Subcutaneous abdominal adipose tissue (tissue), 5 donors: Measurements from ENCODE around the gene NMT1.
A peak's percentile ranks its signal among the peaks of the same experiment; 100 is the strongest.

Source experiments
- H3K27ac ChIP-seq: one replicate; pipeline ENCODE4 v1.7.0; 2013; ENCODE audit warnings: low read depth, mild to moderate bottlenecking, inconsistent platforms, low read length, moderate library complexity
- H3K27me3 ChIP-seq, 5 donors: one replicate each; pipeline ENCODE4 v1.7.0; 2013; ENCODE audit warnings: low read length in 5 of 5, inconsistent platforms in 1 of 5; ENCODE audit not compliant: control insufficient read depth in 5 of 5, insufficient read depth in 4 of 5
- H3K36me3 ChIP-seq, 5 donors: one replicate each; pipeline ENCODE4 v1.7.0; 2013; ENCODE audit warnings: low read length in 5 of 5; ENCODE audit not compliant: control insufficient read depth in 5 of 5, insufficient read depth in 5 of 5
- H3K4me1 ChIP-seq, 5 donors: one replicate each; pipeline ENCODE4 v1.7.0; 2013; ENCODE audit warnings: low read length in 5 of 5, mild to moderate bottlenecking in 3 of 5, moderate library complexity in 1 of 5; ENCODE audit not compliant: control insufficient read depth in 5 of 5, insufficient read depth in 5 of 5
- H3K4me3 ChIP-seq, 5 donors: one replicate each; pipeline ENCODE4 v1.7.0; 2013; ENCODE audit warnings: low read length in 5 of 5, low read depth in 1 of 5
- H3K9ac ChIP-seq, 5 donors: one replicate each; pipeline ENCODE4 v1.7.0; 2013; ENCODE audit warnings: low read length in 5 of 5, mild to moderate bottlenecking in 4 of 5, moderate library complexity in 3 of 5
- H3K9me3 ChIP-seq, 5 donors: one replicate each; pipeline ENCODE4 v1.7.0; 2013; ENCODE audit warnings: low read length in 5 of 5; ENCODE audit not compliant: control insufficient read depth in 5 of 5
- donor health status: healthy.
- donor health status: healthy.
- donor health status: healthy.
- donor health status: healthy.
- donor health status: healthy.

The NMT1 gene

DNA sequence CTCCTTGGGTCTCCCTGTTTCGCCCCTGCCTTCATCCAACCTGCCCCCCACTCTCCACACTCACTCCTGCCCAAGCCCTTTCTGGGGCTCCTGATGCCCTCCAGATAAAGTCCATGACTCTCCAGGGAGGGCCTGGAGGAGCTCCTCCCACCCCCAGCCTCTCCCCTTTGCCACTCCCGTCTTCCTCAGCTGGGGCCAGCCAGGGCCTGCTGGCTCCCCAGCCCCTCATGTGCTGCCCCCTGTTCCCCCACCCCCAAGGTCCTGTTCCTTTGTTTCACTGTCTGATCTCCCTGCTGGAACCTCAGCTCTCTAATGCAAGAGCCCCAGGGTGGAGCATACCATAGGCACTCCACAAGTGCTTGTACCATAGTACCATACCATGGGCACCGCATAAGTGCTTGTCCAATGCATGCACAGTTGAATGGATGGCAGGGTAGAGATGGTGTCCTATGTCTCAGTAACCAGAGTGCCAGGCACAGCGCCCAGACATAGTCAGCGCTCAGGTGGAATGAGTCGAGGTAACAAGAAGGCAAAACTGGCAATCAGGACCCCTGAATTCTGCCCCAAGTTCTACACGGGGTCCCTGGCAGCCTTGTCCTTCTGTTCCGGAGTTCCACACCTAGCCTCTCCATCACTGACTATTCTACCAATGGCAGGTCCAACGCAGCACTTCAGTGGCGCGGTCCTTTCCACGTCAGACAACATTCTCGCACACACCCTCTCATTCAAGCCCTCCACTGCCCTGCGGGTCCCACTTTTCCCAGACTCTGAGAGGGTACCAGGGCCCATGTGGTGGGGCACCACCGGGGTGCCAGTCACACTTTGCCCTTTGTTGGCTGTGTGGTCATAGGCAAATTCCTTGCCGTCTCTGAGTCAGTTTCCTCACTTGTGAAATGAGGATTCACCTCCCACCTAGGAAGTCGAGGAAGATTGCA, 69.8 kb downstream of the NMT1 start:
- peaks cover 13 to 65% (median 63%) of the 10 kb centered on the region in 5 donors for H3K4me1 ChIP-seq
- H3K27ac ChIP-seq: peak overlapping the region; percentile 77
- H3K36me3 ChIP-seq: no peaks in the 10 kb centered on the region
- no peaks in the 10 kb centered on the region for H3K27me3 ChIP-seq
- H3K4me3 ChIP-seq: peak overlapping the region; percentile 35 to 90 (median 78)
- H3K9me3 ChIP-seq: no peaks in the 10 kb centered on the region
- H3K9ac ChIP-seq: peak overlapping the region in 3 of 5 donors; percentile 73 to 83 (median 78)

DNA sequence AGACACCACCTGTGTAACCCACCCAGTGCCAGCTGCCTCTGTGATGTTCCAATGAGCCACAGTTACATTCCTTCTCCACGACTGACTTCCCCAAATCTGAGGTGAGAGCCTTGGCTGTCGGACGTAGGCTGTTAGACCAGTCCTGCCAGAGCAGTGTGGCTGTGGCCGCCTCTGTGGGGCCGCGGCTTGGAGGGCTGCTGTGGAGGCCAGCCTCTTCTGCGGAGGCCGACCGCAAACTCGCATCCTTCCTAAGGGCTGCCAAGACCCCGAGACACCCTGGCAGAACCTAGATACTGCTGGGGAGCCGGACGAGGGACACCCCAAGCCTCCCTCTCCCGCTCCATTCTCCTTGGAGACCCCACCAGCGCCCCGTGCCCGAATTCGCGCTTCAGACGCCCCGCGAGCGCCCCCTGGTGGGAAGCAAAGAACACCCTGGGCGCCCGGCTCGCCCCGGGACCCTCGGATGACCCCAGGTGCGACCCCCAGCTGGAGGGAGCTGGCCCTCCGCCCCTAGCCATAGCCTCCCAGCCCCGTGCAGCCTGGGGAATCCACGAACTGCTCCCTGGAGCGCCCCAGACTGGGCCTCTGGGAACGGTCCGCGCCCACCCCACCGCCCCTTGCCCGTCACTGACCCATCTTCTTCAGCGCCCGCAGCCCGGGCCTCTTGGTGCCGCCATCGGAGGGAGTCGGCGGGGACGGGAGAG, 70.7 kb downstream of the NMT1 start:
- H3K27ac ChIP-seq: peak overlapping the region; percentile 62

DNA sequence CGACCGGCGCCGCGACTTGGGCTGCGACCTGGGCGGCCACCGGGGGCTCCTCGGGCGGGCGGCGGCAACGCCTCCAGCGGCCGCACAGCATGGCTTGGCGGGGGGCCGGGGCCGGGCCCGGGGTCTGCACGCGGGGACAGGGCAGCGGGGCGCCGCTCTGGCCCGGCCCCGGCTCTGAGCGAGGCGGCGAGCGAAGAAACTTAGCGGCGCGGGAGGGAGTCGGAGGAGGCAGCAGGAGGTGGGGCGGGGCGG, 71.1 kb downstream of the NMT1 start, which contains the start of gene PLCD3:
Gene PLCD3 (minus strand): TSS at position 196 of the 252 bp plus-strand sequence. CDS start 105 bp downstream, at position 91.
- Histone ChIP-seq H3K9ac (peak within 1 kb of the TSS in 4 of 5 donors; percentile 73 to 86 (median 84)), H3K4me3 (peak within 1 kb of the TSS; percentile 35 to 90 (median 81)), H3K27me3 (no peaks in the 10 kb centered on the region), H3K9me3 (no peaks in the 10 kb centered on the region), H3K27ac (peak within 1 kb of the TSS; percentile 89), H3K4me1 (peaks cover 15 to 75% (median 73%) of the 10 kb centered on the region in 5 donors), H3K36me3 (no peaks in the 10 kb centered on the region)

More for the DNA sequence above, 70.7 kb downstream of the NMT1 start:
- Histone ChIP-seq H3K36me3 (no peaks in the 10 kb centered on the region), H3K4me1 (peaks cover 15 to 74% (median 72%) of the 10 kb centered on the region in 5 donors), H3K9me3 (no peaks in the 10 kb centered on the region), H3K9ac (peak overlapping the region in 4 of 5 donors; percentile 73 to 83 (median 80)), H3K27me3 (no peaks in the 10 kb centered on the region), H3K4me3 (peak overlapping the region; percentile 35 to 90 (median 78))

DNA sequence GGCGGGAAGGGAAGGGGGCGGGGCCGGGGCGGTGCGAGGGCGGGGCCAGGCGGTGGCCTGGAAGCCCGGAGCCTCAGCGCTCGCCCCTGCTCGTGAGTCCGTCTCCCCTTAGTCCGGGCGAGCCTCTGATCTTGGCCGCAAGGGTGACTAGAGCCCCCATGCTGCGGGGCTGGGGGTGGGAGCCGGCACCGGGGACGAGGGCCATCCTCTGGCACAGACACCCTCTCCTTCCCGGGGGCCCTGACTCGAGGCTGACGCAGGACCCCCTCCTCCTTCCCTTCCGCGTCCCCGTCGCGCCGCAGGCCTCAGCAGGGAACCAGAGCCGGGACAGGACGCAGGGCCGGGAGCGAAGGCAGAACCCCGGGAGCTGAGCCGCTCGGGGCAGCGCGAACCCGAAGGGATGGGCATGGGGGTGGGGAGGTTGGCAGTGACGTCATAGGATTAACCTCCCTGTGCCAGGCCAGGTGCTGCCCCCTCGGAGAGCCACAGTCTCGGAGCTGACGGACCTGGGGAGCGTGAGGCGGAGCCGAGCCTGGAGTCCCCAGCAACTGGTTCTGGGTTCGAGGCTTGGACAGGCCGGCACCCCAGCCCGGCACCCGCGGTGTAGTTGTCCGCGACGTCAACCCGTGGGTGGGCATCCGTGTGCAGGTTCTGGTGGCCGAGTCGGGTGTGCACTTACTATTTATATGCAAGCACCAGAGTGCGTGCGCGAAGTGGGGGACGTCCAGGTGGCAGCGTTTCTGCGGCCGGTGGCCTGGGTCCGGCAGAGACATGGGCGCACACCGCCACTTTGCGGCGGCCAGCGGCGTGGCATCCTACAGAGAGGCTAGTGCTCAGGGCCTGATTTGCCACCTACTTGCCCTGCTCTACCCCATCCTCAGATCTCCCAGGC, 71.7 kb downstream of the NMT1 start:
- no peaks in the 10 kb centered on the region for H3K27me3 ChIP-seq
- peaks cover 11 to 75% (median 73%) of the 10 kb centered on the region in 5 donors for H3K4me1 ChIP-seq
- no peaks in the 10 kb centered on the region for H3K9me3 ChIP-seq
- H3K4me3 ChIP-seq: peak overlapping the region in 4 of 5 donors; percentile 70 to 87 (median 78)
- H3K36me3 ChIP-seq: peaks cover 0 to under 1% (median 0%) of the 10 kb centered on the region in 5 donors
- H3K9ac ChIP-seq: peak overlapping the region in 4 of 5 donors; percentile 68 to 86 (median 79)
- H3K27ac ChIP-seq: peak overlapping the region; percentile 89

DNA sequence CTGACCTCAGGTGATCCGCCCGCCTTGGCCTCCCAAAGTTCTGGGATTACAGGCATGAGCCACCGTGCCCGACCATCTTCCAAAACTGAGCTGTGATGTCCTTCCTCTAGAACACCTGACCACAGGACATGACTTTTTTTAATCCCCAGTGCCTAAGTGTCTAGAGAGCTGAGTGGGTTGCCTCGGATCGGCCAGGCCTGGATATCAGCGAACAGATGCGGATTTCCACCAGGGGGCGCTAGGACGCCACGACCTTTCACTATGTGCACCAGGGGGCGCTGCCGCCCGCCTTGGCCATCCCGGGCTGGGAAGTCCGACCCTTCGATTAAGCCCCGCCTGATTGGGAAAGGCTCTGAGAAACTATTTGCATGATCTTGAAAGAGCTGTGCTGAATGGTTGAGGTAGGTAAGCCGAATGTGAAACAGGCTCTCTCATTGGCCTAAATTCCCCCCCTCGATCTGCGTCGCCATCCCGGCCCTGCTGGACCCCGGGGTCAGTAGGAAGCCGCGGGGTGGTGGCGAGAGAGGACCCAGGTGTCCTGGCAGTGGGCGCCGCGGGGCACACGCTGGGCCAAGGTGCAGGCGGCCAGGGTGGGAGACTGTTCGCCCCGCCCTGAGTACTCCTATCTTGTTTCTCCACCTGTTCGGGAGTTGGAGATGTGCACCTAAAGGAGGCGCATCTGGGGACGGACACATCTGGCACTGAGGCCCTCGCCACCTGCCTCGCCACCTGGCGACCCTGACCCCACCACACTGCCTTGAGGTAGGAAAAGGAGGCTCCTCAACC, 74.3 kb downstream of the NMT1 start, which contains the start of gene ACBD4:
Gene ACBD4 (plus strand): TSS at position 496 of the 786 bp plus-strand sequence. CDS start 458 bp downstream, outside the sequence.
- Histone ChIP-seq H3K27ac (peak within 1 kb of the TSS; percentile 78), H3K9me3 (no peaks in the 10 kb centered on the region), H3K27me3 (no peaks in the 10 kb centered on the region), H3K9ac (peak within 1 kb of the TSS in 4 of 5 donors; percentile 62 to 90 (median 71)), H3K4me3 (peak within 1 kb of the TSS; percentile 52 to 85 (median 81)), H3K4me1 (peaks cover 5 to 56% (median 53%) of the 10 kb centered on the region in 5 donors), H3K36me3 (peaks cover 0 to 8% (median 0%) of the 10 kb centered on the region in 5 donors)

DNA sequence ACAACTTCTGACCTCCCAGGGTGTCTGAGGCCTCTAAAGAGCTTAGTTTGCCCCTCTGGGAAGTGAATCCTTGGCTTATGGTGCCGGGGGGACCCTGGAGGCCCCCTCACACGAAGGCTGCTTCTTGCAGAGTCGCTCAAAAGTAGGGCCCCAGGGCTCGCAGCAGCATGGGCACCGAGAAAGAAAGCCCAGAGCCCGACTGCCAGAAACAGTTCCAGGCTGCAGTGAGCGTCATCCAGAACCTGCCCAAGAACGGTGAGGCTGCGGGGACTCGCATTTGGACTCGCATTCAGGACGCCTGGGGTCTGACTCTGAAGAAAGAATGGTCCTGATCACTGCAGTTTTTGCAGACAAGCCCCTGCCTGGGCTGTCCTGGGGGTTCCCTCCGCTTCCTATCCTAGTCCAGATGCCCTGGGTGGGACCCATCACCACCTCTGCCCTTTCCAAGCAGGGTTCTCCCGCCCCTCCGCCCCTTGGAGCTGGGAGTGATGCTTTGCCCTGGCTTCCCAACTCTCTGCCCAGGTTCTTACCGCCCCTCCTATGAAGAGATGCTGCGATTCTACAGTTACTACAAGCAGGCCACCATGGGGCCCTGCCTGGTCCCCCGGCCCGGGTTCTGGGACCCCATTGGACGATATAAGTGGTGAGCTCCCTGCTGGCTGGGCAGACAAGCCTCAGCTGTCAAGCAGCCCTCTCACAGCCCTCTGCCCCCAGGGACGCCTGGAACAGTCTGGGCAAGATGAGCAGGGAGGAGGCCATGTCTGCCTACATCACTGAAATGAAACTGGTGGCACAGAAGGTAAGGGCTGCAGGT, 75.1 kb downstream of the NMT1 start:
- no peaks in the 10 kb centered on the region for H3K9me3 ChIP-seq
- H3K9ac ChIP-seq: peak overlapping the region in 4 of 5 donors; percentile 62 to 90 (median 71)
- H3K36me3 ChIP-seq: peaks cover 0 to 8% (median 0%) of the 10 kb centered on the region in 5 donors
- H3K4me3 ChIP-seq: peak overlapping the region; percentile 52 to 85 (median 81)
- H3K27ac ChIP-seq: peak overlapping the region; percentile 78
- peaks cover 5 to 48% (median 46%) of the 10 kb centered on the region in 5 donors for H3K4me1 ChIP-seq
- no peaks in the 10 kb centered on the region for H3K27me3 ChIP-seq

DNA sequence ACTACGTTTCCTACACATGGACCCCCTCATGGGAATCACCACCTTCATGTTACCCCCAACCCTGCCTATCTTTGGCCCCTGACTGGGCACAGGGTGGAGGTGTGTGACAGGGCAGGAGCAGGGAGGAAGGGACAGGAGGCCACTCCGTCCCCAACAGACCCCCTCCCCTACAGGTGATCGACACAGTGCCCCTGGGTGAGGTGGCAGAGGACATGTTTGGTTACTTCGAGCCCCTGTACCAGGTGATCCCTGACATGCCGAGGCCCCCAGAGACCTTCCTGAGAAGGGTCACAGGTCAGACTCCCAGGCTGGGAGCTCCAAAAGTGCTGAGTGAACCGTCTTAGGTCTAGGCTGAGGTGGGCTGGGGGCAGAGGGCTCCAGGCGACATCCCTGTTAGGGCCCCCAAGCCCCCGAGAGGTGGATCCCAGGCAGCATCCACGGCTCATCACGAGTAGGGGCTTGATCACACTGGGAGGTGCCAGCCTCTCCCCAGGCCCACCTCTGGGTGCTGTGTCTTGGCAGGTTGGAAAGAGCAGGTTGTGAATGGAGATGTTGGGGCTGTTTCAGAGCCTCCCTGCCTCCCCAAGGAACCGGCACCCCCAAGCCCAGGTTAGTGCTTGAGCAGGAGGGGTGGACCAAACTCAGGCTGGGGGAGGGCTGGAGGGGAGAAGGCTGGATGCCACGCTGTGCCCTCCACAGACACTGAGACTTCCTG, 75.9 kb downstream of the NMT1 start:
- Histone ChIP-seq H3K9me3 (no peaks in the 10 kb centered on the region), H3K9ac (peak overlapping the region in 2 of 5 donors; percentile 2 to 63), H3K4me1 (peaks cover 5 to 40% (median 37%) of the 10 kb centered on the region in 5 donors), H3K4me3 (peak overlapping the region in 2 of 5 donors; percentile 81 to 83), H3K27ac (no peak overlapping the region), H3K36me3 (peaks cover 0 to 8% (median 0%) of the 10 kb centered on the region in 5 donors), H3K27me3 (no peaks in the 10 kb centered on the region)
